D721Med (cell line): ENCODE measurements around the gene ANGPTL8.

Source experiments
- DNase-seq: peaks from one replicate; pipeline ENCODE4 v3.0.0; 2011; ENCODE audit warnings: low spot score; ENCODE audit not compliant: insufficient read length
- FAIRE-seq: peaks from 2 replicates; lab custom pipeline; 2011; peaks lifted over from hg19 to GRCh38; lab: Jason Lieb, UNC
- TF ChIP-seq, protein P1 (sequence below): IDR thresholded peaks from 2 replicates; pipeline ENCODE4 v1.5.1; 2012; ENCODE audit warnings: mild to moderate bottlenecking, control low read depth; ENCODE audit not compliant: insufficient read depth; ENCODE audit errors: missing control alignments

Gene ANGPTL8

DNA sequence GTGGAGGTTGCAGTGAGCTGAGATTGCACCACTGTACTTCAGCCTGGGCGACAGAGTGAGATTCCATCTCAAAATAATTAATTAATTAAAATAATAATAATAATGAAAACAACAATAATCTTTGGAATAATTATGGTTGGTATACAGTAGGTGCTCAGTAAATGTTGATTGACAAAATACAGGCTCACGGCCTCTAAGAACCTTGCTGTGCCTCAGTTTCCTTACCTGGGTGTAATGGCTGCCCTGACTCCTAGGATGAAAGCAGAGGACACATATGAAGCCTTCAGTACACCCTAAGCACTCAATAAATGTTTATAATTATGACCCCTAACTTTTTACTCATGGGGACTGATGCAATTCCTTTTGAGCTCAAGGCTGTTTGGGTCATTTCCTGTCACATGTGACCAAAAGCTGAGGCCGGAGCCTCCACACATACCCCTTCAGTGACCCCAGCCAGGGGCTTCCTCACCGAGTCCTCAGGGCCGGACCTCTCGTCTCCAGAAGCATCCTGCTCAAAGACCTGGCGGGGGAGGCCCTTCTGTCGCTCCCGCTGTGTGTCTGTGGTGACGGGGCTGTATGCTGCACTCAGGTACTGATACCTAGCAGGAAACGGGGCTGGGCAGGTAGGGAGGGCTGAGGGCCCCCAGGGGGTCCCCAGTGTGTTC is 12.4 kb downstream of the ANGPTL8 start:
- DNase-seq (no peak), FAIRE-seq (no peak)
- TF ChIP-seq, protein P1, sequence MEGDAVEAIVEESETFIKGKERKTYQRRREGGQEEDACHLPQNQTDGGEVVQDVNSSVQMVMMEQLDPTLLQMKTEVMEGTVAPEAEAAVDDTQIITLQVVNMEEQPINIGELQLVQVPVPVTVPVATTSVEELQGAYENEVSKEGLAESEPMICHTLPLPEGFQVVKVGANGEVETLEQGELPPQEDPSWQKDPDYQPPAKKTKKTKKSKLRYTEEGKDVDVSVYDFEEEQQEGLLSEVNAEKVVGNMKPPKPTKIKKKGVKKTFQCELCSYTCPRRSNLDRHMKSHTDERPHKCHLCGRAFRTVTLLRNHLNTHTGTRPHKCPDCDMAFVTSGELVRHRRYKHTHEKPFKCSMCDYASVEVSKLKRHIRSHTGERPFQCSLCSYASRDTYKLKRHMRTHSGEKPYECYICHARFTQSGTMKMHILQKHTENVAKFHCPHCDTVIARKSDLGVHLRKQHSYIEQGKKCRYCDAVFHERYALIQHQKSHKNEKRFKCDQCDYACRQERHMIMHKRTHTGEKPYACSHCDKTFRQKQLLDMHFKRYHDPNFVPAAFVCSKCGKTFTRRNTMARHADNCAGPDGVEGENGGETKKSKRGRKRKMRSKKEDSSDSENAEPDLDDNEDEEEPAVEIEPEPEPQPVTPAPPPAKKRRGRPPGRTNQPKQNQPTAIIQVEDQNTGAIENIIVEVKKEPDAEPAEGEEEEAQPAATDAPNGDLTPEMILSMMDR, result no peak

- DNase-seq, result no peak
- TF ChIP-seq, protein P1, result no peak
- FAIRE-seq, result no peak
Observed at GRCh38 chr19:11252665-11253355, 13.4 kb downstream of the ANGPTL8 start.

- DNase-seq (no peak), FAIRE-seq (no peak)
Observed at GRCh38 chr19:11254666-11255065, 15.2 kb downstream of the ANGPTL8 start.

GRCh38 chr19:11256189-11256588 is 16.8 kb downstream of the ANGPTL8 start:
- DNase-seq (no peak), FAIRE-seq (no peak)
- TF ChIP-seq, protein P1, result no peak

More at GRCh38 chr19:11254666-11255065, 15.2 kb downstream of the ANGPTL8 start:
- TF ChIP-seq, protein P1, result no peak

DNA sequence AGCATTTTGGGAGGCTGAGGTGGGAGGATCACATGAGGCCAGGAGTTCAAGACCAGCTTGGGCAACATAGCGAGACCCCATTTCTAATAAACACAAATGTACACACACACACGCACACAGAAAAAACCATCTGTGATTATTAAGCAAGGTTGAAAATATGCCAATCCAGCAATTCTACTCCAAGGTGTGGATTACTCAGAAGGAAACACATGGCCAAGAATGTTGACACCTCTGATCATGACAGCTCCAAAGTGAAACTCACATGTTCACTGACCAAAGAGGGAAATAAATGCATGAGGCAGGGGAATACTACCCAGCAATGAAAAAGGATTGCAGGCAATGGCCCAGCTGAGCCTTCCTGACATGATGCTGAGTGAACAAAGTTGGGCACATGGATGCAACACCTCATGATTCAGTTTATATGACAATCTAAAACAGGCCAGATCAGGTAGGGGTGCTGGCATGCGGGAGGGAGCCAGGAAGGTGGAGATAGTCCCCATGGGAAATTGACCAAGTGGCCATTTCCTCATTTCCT is 18.5 kb downstream of the ANGPTL8 start:
- TF ChIP-seq, protein P1, result no peak
- DNase-seq, result no peak
- no peak for FAIRE-seq

GRCh38 chr19:11260996-11261395 is 21.6 kb downstream of the ANGPTL8 start:
- DNase-seq (no peak), FAIRE-seq (no peak)
- TF ChIP-seq, protein P1, result no peak
